HG03095 (cell line): Measurements from ENCODE around the gene RGL3.
"Not testable (repeated sequence)": the region's sequence is repeated elsewhere in the genome, so short reads cannot be mapped to it uniquely, and the experiment has no call there.

Source experiments
- ATAC-seq: cut with Tn5 transposase; IDR thresholded peaks from one replicate; pipeline ENCODE4 v1.9.1; 2021; ENCODE audit warnings: moderate library complexity; ENCODE audit not compliant: unreplicated experiment

Gene RGL3

GRCh38 chr19:11361771-11362731 is 57.1 kb downstream of the RGL3 start:
- ATAC-seq, result no peak

- no peak for ATAC-seq
These were observed 57.9 kb downstream of the RGL3 start for GRCh38 chr19:11361037-11361770.

GRCh38 chr19:11359421-11359820 is 59.7 kb downstream of the RGL3 start:
- ATAC-seq, result no peak

GRCh38 chr19:11356676-11357550 is 62.2 kb downstream of the RGL3 start:
- ATAC-seq, result no peak

- no peak for ATAC-seq
These were observed 63.1 kb downstream of the RGL3 start for GRCh38 chr19:11356074-11356397.

GRCh38 chr19:11355160-11356073 is 63.7 kb downstream of the RGL3 start, which contains the start of gene PLPPR2:
PLPPR2 (plus strand) TSS chr19:11355432; CDS start chr19:11357674, 2,242 bp downstream.
- ATAC-seq, result no peak

GRCh38 chr19:11354102-11354501 is 65.0 kb downstream of the RGL3 start:
- ATAC-seq, result not testable (repeated sequence)

GRCh38 chr19:11349171-11349570 is 69.9 kb downstream of the RGL3 start:
- no peak for ATAC-seq

- ATAC-seq, result no peak
These were observed 71.5 kb downstream of the RGL3 start for GRCh38 chr19:11347546-11348039.

GRCh38 chr19:11346104-11346940 is 72.8 kb downstream of the RGL3 start, which contains the start of the genes CCDC159 and TMEM205:
CCDC159 (plus strand) TSS chr19:11346519; CDS start chr19:11346607, 88 bp downstream.
TMEM205 (minus strand) TSS chr19:11346268; CDS start chr19:11345619, 649 bp downstream.
- peak; percentile 83 for ATAC-seq

- no peak for ATAC-seq
These were observed 73.9 kb downstream of the RGL3 start for GRCh38 chr19:11345122-11345803.
